ENCODE results near the gene FAM131B. TPM values are rescaled to one million over a fixed set of nuclear protein-coding genes. Genes with fewer than 3 reads are reported as not detected.
"Not testable (repeated sequence)": the region's sequence is repeated elsewhere in the genome, so short reads cannot be mapped to it uniquely, and the experiment has no call there.

The FAM131B gene
- total RNA-seq, 1 experiment from 2014 or later, result 0.16 TPM

- H3K4me3 ChIP-seq, result no peak overlapping the region
- no peaks in the 10 kb centered on the region for H3K9me3 ChIP-seq (replicated peaks)
- no peaks in the 10 kb centered on the region for H3K4me1 ChIP-seq (replicated peaks)
- H3K36me3 ChIP-seq, result no peaks in the 10 kb centered on the region
- H3K27me3 ChIP-seq (replicated peaks), result peaks cover 7% of the 10 kb centered on the region
- H3K27ac ChIP-seq, result no peak overlapping the region
- DNase-seq (ENCODE audit: low read depth in 1 of 2, low spot score in 2 of 2), result no peak
Measured at GRCh38 chr7:143398616-143399015, 36.1 kb upstream of the FAM131B start.

GRCh38 chr7:143397710-143398530 lies 35.4 kb upstream of the FAM131B start:
- H3K36me3 ChIP-seq, result peaks cover 6% of the 10 kb centered on the region
- DNase-seq (ENCODE audit: low read depth in 1 of 2, low spot score in 2 of 2), result no peak
- H3K27ac ChIP-seq, result no peak overlapping the region
- peaks cover 7% of the 10 kb centered on the region for H3K27me3 ChIP-seq (replicated peaks)
- no peaks in the 10 kb centered on the region for H3K4me1 ChIP-seq (replicated peaks)
- H3K9me3 ChIP-seq (replicated peaks), result no peaks in the 10 kb centered on the region
- no peak overlapping the region for H3K4me3 ChIP-seq

GRCh38 chr7:143396625-143397556 lies 34.4 kb upstream of the FAM131B start:
- no peaks in the 10 kb centered on the region for H3K9me3 ChIP-seq (replicated peaks)
- H3K36me3 ChIP-seq, result peaks cover 16% of the 10 kb centered on the region
- H3K27ac ChIP-seq, result no peak overlapping the region
- peaks cover 2% of the 10 kb centered on the region for H3K4me1 ChIP-seq (replicated peaks)
- DNase-seq (ENCODE audit: low read depth in 1 of 2, low spot score in 2 of 2), result no peak
- H3K27me3 ChIP-seq (replicated peaks), result peaks cover 7% of the 10 kb centered on the region; the same call in 1 of the 2 replicates
- no peak overlapping the region for H3K4me3 ChIP-seq

- H3K36me3 ChIP-seq, result peaks cover 23% of the 10 kb centered on the region
- no peaks in the 10 kb centered on the region for H3K9me3 ChIP-seq (replicated peaks)
- DNase-seq (ENCODE audit: low read depth in 1 of 2, low spot score in 2 of 2), result no peak
- no peak overlapping the region for H3K27ac ChIP-seq
- no peak overlapping the region for H3K4me3 ChIP-seq
- peaks cover 7% of the 10 kb centered on the region; the same call in 1 of the 2 replicates for H3K27me3 ChIP-seq (replicated peaks)
- H3K4me1 ChIP-seq (replicated peaks), result peaks cover 9% of the 10 kb centered on the region
Measured at GRCh38 chr7:143396182-143396581, 33.7 kb upstream of the FAM131B start.

GRCh38 chr7:143395187-143396149 lies 33.0 kb upstream of the FAM131B start:
- peaks cover 7% of the 10 kb centered on the region; the same call in 1 of the 2 replicates for H3K27me3 ChIP-seq (replicated peaks)
- DNase-seq (ENCODE audit: low read depth in 1 of 2, low spot score in 2 of 2), result no peak
- no peaks in the 10 kb centered on the region for H3K9me3 ChIP-seq (replicated peaks)
- H3K4me1 ChIP-seq (replicated peaks), result peaks cover 9% of the 10 kb centered on the region
- no peak overlapping the region for H3K27ac ChIP-seq
- H3K36me3 ChIP-seq, result peaks cover 30% of the 10 kb centered on the region
- H3K4me3 ChIP-seq, result no peak overlapping the region

- DNase-seq (ENCODE audit: low read depth in 1 of 2, low spot score in 2 of 2), result no peak
- peaks cover 2% of the 10 kb centered on the region; the same call in 1 of the 2 replicates for H3K27me3 ChIP-seq (replicated peaks)
- peaks cover 9% of the 10 kb centered on the region for H3K4me1 ChIP-seq (replicated peaks)
- H3K9me3 ChIP-seq (replicated peaks), result no peaks in the 10 kb centered on the region
- H3K4me3 ChIP-seq, result no peak overlapping the region
- H3K36me3 ChIP-seq, result peaks cover 37% of the 10 kb centered on the region
- no peak overlapping the region for H3K27ac ChIP-seq
Measured at GRCh38 chr7:143394777-143395176, 32.3 kb upstream of the FAM131B start.

- Histone ChIP-seq H3K27ac (no peak overlapping the region), H3K4me1 (replicated peaks) (peaks cover 9% of the 10 kb centered on the region), H3K36me3 (peaks cover 44% of the 10 kb centered on the region), H3K27me3 (replicated peaks) (no peaks in the 10 kb centered on the region), H3K9me3 (replicated peaks) (no peaks in the 10 kb centered on the region), H3K4me3 (no peak overlapping the region)
- no peak for DNase-seq (ENCODE audit: low read depth in 1 of 2, low spot score in 2 of 2)
Measured at GRCh38 chr7:143394068-143394467, 31.6 kb upstream of the FAM131B start.

GRCh38 chr7:143393267-143394041 lies 30.9 kb upstream of the FAM131B start:
- Histone ChIP-seq H3K27me3 (replicated peaks) (no peaks in the 10 kb centered on the region), H3K36me3 (peaks cover 51% of the 10 kb centered on the region), H3K9me3 (replicated peaks) (no peaks in the 10 kb centered on the region), H3K4me3 (no peak overlapping the region), H3K27ac (no peak overlapping the region), H3K4me1 (replicated peaks) (peaks cover 9% of the 10 kb centered on the region)
- DNase-seq (ENCODE audit: low read depth in 1 of 2, low spot score in 2 of 2), result no peak

GRCh38 chr7:143392875-143393266 lies 30.4 kb upstream of the FAM131B start:
- no peak overlapping the region for H3K27ac ChIP-seq
- peaks cover 9% of the 10 kb centered on the region for H3K4me1 ChIP-seq (replicated peaks)
- DNase-seq (ENCODE audit: low read depth in 1 of 2, low spot score in 2 of 2), result no peak
- H3K36me3 ChIP-seq, result peaks cover 56% of the 10 kb centered on the region
- no peaks in the 10 kb centered on the region for H3K27me3 ChIP-seq (replicated peaks)
- H3K4me3 ChIP-seq, result no peak overlapping the region
- H3K9me3 ChIP-seq (replicated peaks), result no peaks in the 10 kb centered on the region

GRCh38 chr7:143392427-143392826 lies 29.9 kb upstream of the FAM131B start:
- not testable (repeated sequence) for H3K9me3 ChIP-seq (replicated peaks); H3K4me3 ChIP-seq; DNase-seq (ENCODE audit: low read depth in 1 of 2, low spot score in 2 of 2); H3K27me3 ChIP-seq (replicated peaks); H3K4me1 ChIP-seq (replicated peaks); H3K27ac ChIP-seq
- H3K36me3 ChIP-seq, result peaks cover 61% of the 10 kb centered on the region

GRCh38 chr7:143391462-143392404 lies 29.2 kb upstream of the FAM131B start:
- DNase-seq (ENCODE audit: low read depth in 1 of 2, low spot score in 2 of 2), result no peak
- Histone ChIP-seq H3K4me3 (no peak overlapping the region), H3K27ac (no peak overlapping the region), H3K9me3 (replicated peaks) (no peaks in the 10 kb centered on the region), H3K27me3 (replicated peaks) (no peaks in the 10 kb centered on the region), H3K4me1 (replicated peaks) (peaks cover 9% of the 10 kb centered on the region), H3K36me3 (peaks cover 68% of the 10 kb centered on the region)
